Measurements from ENCODE around the gene FZR1.

Gene FZR1

DNA sequence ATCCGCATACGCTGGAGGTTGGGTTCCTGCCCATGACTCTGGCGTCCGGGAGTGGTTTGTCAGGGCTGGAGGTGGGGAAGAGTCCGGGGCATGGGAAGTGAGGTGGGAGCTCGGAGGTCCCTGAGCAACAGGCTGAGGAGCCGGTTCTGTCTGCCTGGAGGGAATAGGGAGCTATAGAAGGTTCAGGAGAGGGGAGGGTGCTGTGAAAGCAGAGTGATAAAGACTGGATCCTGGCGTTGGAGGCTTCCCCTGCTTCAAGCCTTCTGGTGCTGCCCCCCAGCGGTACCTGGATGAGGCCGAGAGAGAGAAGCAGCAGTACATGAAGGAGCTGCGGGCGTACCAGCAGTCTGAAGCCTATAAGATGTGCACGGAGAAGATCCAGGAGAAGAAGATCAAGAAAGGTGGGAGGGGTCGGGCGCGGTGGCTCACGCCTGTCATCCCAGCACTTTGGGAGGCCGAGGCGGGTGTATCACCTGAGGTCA, 69.2 kb downstream of the FZR1 start:
- ATAC-seq (ENCODE audit: insufficient read depth, low read depth) (no peak), DNase-seq (no peak)
- Histone ChIP-seq H4K20me1 (ENCODE audit: insufficient read depth, low read length) (0 out of 2 replicates have a peak, but pooled peaks cover 5% of the 10 kb centered on the region), H3K4me3 (ENCODE audit: low read depth in 1 of 2, low read length in 2 of 2) (no peak overlapping the region), H3K27ac (ENCODE audit: low read length) (no peak overlapping the region), H3K36me3 (ENCODE audit: insufficient read depth, low read length) (peaks cover 27% of the 10 kb centered on the region), H3K9ac (ENCODE audit: low read depth, low read length) (no peak overlapping the region), H2AFZ (ENCODE audit: low read depth, low read length) (no peak overlapping the region), H3K9me3 (ENCODE audit: insufficient read depth, low read length, severe bottlenecking) (no peaks in the 10 kb centered on the region), H3K27me3 (ENCODE audit: insufficient read depth, low read length, poor library complexity) (no peaks in the 10 kb centered on the region), H3K79me2 (ENCODE audit: insufficient read depth, low read length) (peaks cover 9% of the 10 kb centered on the region), H3K4me1 (ENCODE audit: insufficient read depth, low read length) (peaks cover 16% of the 10 kb centered on the region), H3K4me2 (ENCODE audit: insufficient read depth, low read length) (no peak overlapping the region)
- TF ChIP-seq EZH2 (IDR thresholded peaks at IDR 0.05; ENCODE audit: borderline replicate concordance, low read depth, low read length, severe bottlenecking), result no peak
- TF ChIP-seq CTCF (IDR thresholded peaks at IDR 0.05; ENCODE audit: borderline replicate concordance, extremely low read depth, low read length, poor library complexity, severe bottlenecking), result no peak

DNA sequence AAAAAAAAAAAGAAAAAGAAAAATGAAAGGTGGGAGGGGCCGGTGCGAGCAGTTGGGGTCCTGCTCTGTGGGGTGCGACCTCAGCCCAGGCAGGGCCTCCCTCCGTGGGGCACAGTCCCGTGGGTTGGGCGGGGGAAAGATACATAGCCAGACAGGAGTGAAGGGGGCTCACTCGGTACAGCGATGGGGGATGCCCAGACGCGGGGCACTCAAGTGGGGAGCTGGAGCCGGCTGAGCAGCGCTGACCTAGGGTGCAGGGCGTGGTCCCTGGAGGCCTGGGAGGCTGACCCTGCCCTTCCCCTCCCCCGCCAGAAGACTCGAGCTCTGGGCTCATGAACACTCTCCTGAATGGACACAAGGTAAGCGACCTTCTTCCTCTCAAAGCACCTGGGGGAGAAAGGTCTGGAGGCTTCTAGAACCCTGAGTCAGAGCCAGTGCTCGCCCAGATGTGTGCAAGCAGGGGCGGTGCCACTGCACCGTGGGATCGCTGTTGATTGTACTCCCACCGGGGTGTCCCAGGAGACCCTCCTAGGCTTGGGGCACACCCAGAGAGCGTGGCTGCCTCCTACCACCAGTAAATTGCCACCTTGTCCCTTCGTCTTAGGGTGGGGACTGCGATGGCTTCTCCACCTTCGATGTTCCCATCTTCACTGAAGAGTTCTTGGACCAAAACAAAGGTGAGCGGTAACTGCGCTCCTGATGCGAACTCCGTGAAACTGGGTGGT, 70.0 kb downstream of the FZR1 start:
- Histone ChIP-seq H3K4me1 (ENCODE audit: insufficient read depth, low read length) (peaks cover 16% of the 10 kb centered on the region), H3K9ac (ENCODE audit: low read depth, low read length) (no peak overlapping the region), H3K79me2 (ENCODE audit: insufficient read depth, low read length) (peaks cover 9% of the 10 kb centered on the region), H3K27ac (ENCODE audit: low read length) (no peak overlapping the region), H3K36me3 (ENCODE audit: insufficient read depth, low read length) (peaks cover 27% of the 10 kb centered on the region), H3K4me3 (ENCODE audit: low read depth in 1 of 2, low read length in 2 of 2) (no peak overlapping the region), H4K20me1 (ENCODE audit: insufficient read depth, low read length) (0 out of 2 replicates have a peak, but pooled peaks cover 5% of the 10 kb centered on the region), H3K27me3 (ENCODE audit: insufficient read depth, low read length, poor library complexity) (no peaks in the 10 kb centered on the region), H3K4me2 (ENCODE audit: insufficient read depth, low read length) (no peak overlapping the region), H3K9me3 (ENCODE audit: insufficient read depth, low read length, severe bottlenecking) (no peaks in the 10 kb centered on the region), H2AFZ (ENCODE audit: low read depth, low read length) (no peak overlapping the region)
- ATAC-seq (ENCODE audit: insufficient read depth, low read depth) (no peak), DNase-seq (no peak)
- TF ChIP-seq EZH2 (IDR thresholded peaks at IDR 0.05; ENCODE audit: borderline replicate concordance, low read depth, low read length, severe bottlenecking) (no peak), CTCF (IDR thresholded peaks at IDR 0.05; ENCODE audit: borderline replicate concordance, extremely low read depth, low read length, poor library complexity, severe bottlenecking) (no peak)

- H3K9me3 ChIP-seq (ENCODE audit: insufficient read depth, low read length, severe bottlenecking), result no peaks in the 10 kb centered on the region
- H3K36me3 ChIP-seq (ENCODE audit: insufficient read depth, low read length), result peaks cover 27% of the 10 kb centered on the region
- no peak overlapping the region for H3K9ac ChIP-seq (ENCODE audit: low read depth, low read length)
- no peak for DNase-seq
- no peak for TF ChIP-seq EZH2 (IDR thresholded peaks at IDR 0.05; ENCODE audit: borderline replicate concordance, low read depth, low read length, severe bottlenecking)
- H2AFZ ChIP-seq (ENCODE audit: low read depth, low read length), result no peak overlapping the region
- H3K79me2 ChIP-seq (ENCODE audit: insufficient read depth, low read length), result peaks cover 9% of the 10 kb centered on the region
- no peak for ATAC-seq (ENCODE audit: insufficient read depth, low read depth)
- 0 out of 2 replicates have a peak, but pooled peaks cover 5% of the 10 kb centered on the region for H4K20me1 ChIP-seq (ENCODE audit: insufficient read depth, low read length)
- H3K4me3 ChIP-seq (ENCODE audit: low read depth in 1 of 2, low read length in 2 of 2), result no peak overlapping the region
- no peak overlapping the region for H3K4me2 ChIP-seq (ENCODE audit: insufficient read depth, low read length)
- H3K27me3 ChIP-seq (ENCODE audit: insufficient read depth, low read length, poor library complexity), result no peaks in the 10 kb centered on the region
- H3K4me1 ChIP-seq (ENCODE audit: insufficient read depth, low read length), result peaks cover 15% of the 10 kb centered on the region
- no peak overlapping the region for H3K27ac ChIP-seq (ENCODE audit: low read length)
Observed at GRCh38 chr19:3576696-3577443, 70.8 kb downstream of the FZR1 start.

Data from DND-41 (cell line).